IMR-90 (cell line): ENCODE results near the gene CAPN7.

ENCODE experiments used
- CEBPB ChIP-seq: IDR thresholded peaks from 2 replicates; pipeline ENCODE4 v1.6.1; 2012; ENCODE audit warnings: low read depth, low read length, improper control_type of control experiment
- CTCF ChIP-seq: conservative IDR thresholded peaks from 2 replicates; pipeline ENCODE4 v1.5.1; 2012; ENCODE audit warnings: mild to moderate bottlenecking, low read depth, low read length, improper control_type of control experiment
- ELK1 ChIP-seq: fragments of 150-350 bp; IDR thresholded peaks from 2 replicates; pipeline ENCODE4 v1.6.1; 2016; ENCODE audit warnings: low read depth, mild to moderate bottlenecking, low read length, moderate library complexity, borderline replicate concordance
- MXI1 ChIP-seq: IDR thresholded peaks from 2 replicates; pipeline ENCODE4 v1.6.1; 2012; ENCODE audit warnings: low read depth, mild to moderate bottlenecking, low read length, moderate library complexity, borderline replicate concordance
- POLR2A ChIP-seq: IDR thresholded peaks from 2 replicates; pipeline ENCODE4 v1.6.1; 2012; ENCODE audit warnings: mild to moderate bottlenecking, low read depth, low read length
- RAD21 ChIP-seq: IDR thresholded peaks from 2 replicates; pipeline ENCODE4 v1.6.1; 2012; ENCODE audit warnings: low read length, improper control_type of control experiment
- RFX5 ChIP-seq: IDR thresholded peaks from 2 replicates; pipeline ENCODE4 v1.8.0; 2012; ENCODE audit warnings: low read depth, mild to moderate bottlenecking, low read length, moderate library complexity

GRCh38 chr3:15164340-15164739 is 41.7 kb upstream of the CAPN7 start:
- TF ChIP-seq CTCF (no peak), POLR2A (no peak), MXI1 (no peak), ELK1 (no peak), RAD21 (no peak), RFX5 (no peak), CEBPB (no peak)
